Panc1 (cell line): Measurements from ENCODE around the gene AGPAT4. TPM values are rescaled to one million over a fixed set of nuclear protein-coding genes. Genes with fewer than 3 reads are reported as not detected.

Experiments
- ATAC-seq: fragments of 200-7000 bp; cut with Tn5 transposase; 2 replicates; pipeline ENCODE4 v1.9.1; 2020; ENCODE audit warnings: mild to moderate bottlenecking, moderate library complexity
- BruUV-seq: library from RNA; stranded (reverse); fragments of 400-500 nt; replicated peaks from 2 replicates; lab custom pipeline; 2021; lab: Mats Ljungman, UMichigan
- CTCF ChIA-PET: fragments of 300-600 bp; sonication (Branson Sonifier 250); formaldehyde crosslinking; loops from one replicate; lab custom pipeline; 2022; ENCODE audit warnings: antibody characterized with exemption; lab: Charles Lee
- POLR2A ChIA-PET: fragments of 300-600 bp; sonication (Branson Sonifier 250); formaldehyde crosslinking; loops from one replicate; lab custom pipeline; 2022; ENCODE audit warnings: antibody characterized with exemption; lab: Charles Lee
- DNase-seq: peaks from one replicate; pipeline ENCODE4 v3.0.0-alpha.2; 2010; ENCODE audit warnings: low read depth, low spot score
- H3K27ac ChIP-seq: 2 replicates; pipeline ENCODE4 v1.5.1; 2011; ENCODE audit warnings: mild to moderate bottlenecking, low read length, inconsistent platforms
- H3K27me3 ChIP-seq: fragments of 200-500 bp; sonication (Bioruptor generic); 2 replicates; pipeline ENCODE4 v1.6.0; 2014; ENCODE audit warnings: low read length, inconsistent platforms; ENCODE audit not compliant: control insufficient read depth, insufficient read depth
- H3K36me3 ChIP-seq: fragments of 200-500 bp; sonication (Bioruptor generic); 2 replicates; pipeline ENCODE4 v1.5.1; 2014; ENCODE audit warnings: inconsistent platforms, mild to moderate bottlenecking, low read length, moderate library complexity; ENCODE audit not compliant: control insufficient read depth, insufficient read depth
- H3K4me1 ChIP-seq: 2 replicates; pipeline ENCODE4 v1.5.1; 2011; ENCODE audit warnings: inconsistent platforms, mild to moderate bottlenecking, low read length, moderate library complexity; ENCODE audit not compliant: control insufficient read depth, insufficient read depth
- H3K4me3 ChIP-seq, 2 experiments: 2 replicates each; pipeline ENCODE4 v1.5.1; 2011 to 2012; ENCODE audit warnings: low read depth in 2 of 2, low read length in 2 of 2, mild to moderate bottlenecking in 2 of 2, inconsistent platforms in 1 of 2, moderate library complexity in 1 of 2
- H3K9me3 ChIP-seq: fragments of 200-500 bp; sonication (Bioruptor generic); 2 replicates; pipeline ENCODE4 v1.5.1; 2014; ENCODE audit warnings: low read depth, mild to moderate bottlenecking, inconsistent platforms, low read length, moderate library complexity; ENCODE audit not compliant: control insufficient read depth, insufficient read depth
- POLR2AphosphoS5 ChIP-seq: IDR thresholded peaks from 2 replicates; pipeline ENCODE4 v1.6.1; 2012; ENCODE audit warnings: mild to moderate bottlenecking, low read depth, low read length, moderate library complexity
- REST ChIP-seq, 2 experiments: IDR thresholded peaks; 2 replicates each; pipeline ENCODE4 v1.6.1; 2011 to 2012; ENCODE audit warnings: low read depth in 2 of 2, control low read depth in 1 of 2, low read length in 1 of 2, mild to moderate bottlenecking in 1 of 2, moderate library complexity in 1 of 2; ENCODE audit not compliant: insufficient read depth in 1 of 2
- SIN3A ChIP-seq: IDR thresholded peaks from 2 replicates; pipeline ENCODE4 v1.6.1; 2012; ENCODE audit warnings: low read depth, mild to moderate bottlenecking, low read length, moderate library complexity, borderline replicate concordance; ENCODE audit not compliant: insufficient read depth
- TCF7L2 ChIP-seq: IDR thresholded peaks from 2 replicates; pipeline ENCODE4 v1.6.1; 2011; ENCODE audit warnings: mild to moderate bottlenecking, low read depth, low read length, inconsistent platforms
- in situ Hi-C: cut with HindIII; loops from 2 replicates; pipeline ENCODE4 v1.10.0; 2016; ENCODE audit warnings: low sequenced_read_pairs, low pct_unique_long_range_greater_than_20kb
- intact Hi-C: fragments of 100-400 bp; cut with micrococcal nuclease; formaldehyde crosslinking; loops from one replicate; pipeline ENCODE4 v1.10.0; 2022; ENCODE audit not compliant: unreplicated experiment
- total RNA-seq: library from RNA; stranded (reverse); gene quantifications from one replicate; pipeline ENCODE4 v1.2.1, GENCODE V29; 2021; ENCODE audit not compliant: unreplicated experiment
- TF ChIP-seq, protein P1 (sequence below): fragments of 450-650 bp; IDR thresholded peaks from 2 replicates; pipeline ENCODE4 v1.5.1; 2017; ENCODE audit warnings: mild to moderate bottlenecking

Gene AGPAT4
- total RNA-seq, 1 experiment from 2014 or later: 12.9 TPM

DNA sequence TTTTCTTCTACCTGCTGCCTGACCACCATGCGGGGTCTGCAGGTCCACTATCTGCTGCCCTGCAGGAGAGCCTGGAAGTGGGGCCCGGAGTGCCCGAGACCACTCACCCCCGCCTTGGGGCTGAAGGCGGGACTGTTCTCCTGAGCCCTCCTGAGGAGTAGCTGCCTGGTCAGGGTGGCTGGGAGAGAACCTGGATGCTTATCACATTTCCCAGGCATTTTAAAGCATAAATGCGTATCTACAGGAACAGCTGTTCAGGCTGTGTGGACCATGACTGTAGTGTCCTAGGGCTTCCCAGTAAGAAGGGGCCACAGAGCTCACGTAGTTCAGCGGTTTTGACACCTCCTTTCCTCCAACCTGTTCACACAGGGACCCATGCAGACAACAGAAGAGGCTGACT, 123.3 kb downstream of the AGPAT4 start:
- BruUV-seq: no TSS peak
- no peak overlapping the region for H3K27ac ChIP-seq
- H3K4me3 ChIP-seq: no peak overlapping the region
- intact Hi-C loops (loop anchor here (5.0 kb wide), 1 partner anchor 222 kb away; no protein-coding TSS in a partner anchor), in situ Hi-C loops (no loop called here)
- H3K9me3 ChIP-seq: no peaks in the 10 kb centered on the region
- TF ChIP-seq SIN3A: no peak
- no peak for TF ChIP-seq REST (IDR thresholded peaks at IDR 0.05; ENCODE audit: insufficient read depth in 1 of 2, low read depth in 2 of 2, low read length in 1 of 2)
- TF ChIP-seq, protein P1, sequence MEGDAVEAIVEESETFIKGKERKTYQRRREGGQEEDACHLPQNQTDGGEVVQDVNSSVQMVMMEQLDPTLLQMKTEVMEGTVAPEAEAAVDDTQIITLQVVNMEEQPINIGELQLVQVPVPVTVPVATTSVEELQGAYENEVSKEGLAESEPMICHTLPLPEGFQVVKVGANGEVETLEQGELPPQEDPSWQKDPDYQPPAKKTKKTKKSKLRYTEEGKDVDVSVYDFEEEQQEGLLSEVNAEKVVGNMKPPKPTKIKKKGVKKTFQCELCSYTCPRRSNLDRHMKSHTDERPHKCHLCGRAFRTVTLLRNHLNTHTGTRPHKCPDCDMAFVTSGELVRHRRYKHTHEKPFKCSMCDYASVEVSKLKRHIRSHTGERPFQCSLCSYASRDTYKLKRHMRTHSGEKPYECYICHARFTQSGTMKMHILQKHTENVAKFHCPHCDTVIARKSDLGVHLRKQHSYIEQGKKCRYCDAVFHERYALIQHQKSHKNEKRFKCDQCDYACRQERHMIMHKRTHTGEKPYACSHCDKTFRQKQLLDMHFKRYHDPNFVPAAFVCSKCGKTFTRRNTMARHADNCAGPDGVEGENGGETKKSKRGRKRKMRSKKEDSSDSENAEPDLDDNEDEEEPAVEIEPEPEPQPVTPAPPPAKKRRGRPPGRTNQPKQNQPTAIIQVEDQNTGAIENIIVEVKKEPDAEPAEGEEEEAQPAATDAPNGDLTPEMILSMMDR: no peak
- no peak for TF ChIP-seq POLR2AphosphoS5
- TF ChIP-seq TCF7L2: no peak
- ChIA-PET POLR2A (no interaction called here), CTCF (no interaction called here)
- DNase-seq (no peak), ATAC-seq (no peak)
- H3K27me3 ChIP-seq: no peaks in the 10 kb centered on the region
- H3K4me1 ChIP-seq: no peaks in the 10 kb centered on the region
- no peaks in the 10 kb centered on the region for H3K36me3 ChIP-seq

DNA sequence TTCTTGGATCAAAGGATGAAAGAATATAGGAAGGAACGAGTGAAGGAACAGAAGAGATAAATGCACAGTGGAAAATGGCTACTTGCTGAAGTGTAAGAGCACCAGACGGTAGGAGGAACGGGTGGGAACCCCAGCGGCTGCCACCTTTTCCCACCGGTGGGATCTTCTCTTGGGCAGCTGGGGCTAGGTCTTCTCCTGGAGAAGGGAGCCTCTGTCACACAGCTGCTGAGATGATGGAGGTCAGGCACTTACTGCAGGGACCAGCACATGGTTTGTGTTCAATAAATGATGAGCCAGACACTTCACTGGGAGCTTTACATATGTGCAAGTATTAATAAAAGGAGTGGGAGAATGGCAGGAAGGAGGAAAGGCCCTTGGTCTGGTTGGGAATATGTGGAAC, 123.7 kb downstream of the AGPAT4 start:
- POLR2A ChIA-PET: no interaction called here
- Histone ChIP-seq H3K27ac (no peak overlapping the region), H3K9me3 (no peaks in the 10 kb centered on the region), H3K36me3 (no peaks in the 10 kb centered on the region), H3K4me1 (no peaks in the 10 kb centered on the region), H3K4me3 (no peak overlapping the region), H3K27me3 (no peaks in the 10 kb centered on the region)
- intact Hi-C loops: loop anchor here (5.0 kb wide), 1 partner anchor 222 kb away; no protein-coding TSS in a partner anchor
- CTCF ChIA-PET: no interaction called here
- in situ Hi-C loops: no loop called here
- BruUV-seq: no TSS peak
- DNase-seq (no peak), ATAC-seq (no peak)
- TF ChIP-seq, protein P1: no peak
- TF ChIP-seq TCF7L2 (no peak), REST (IDR thresholded peaks at IDR 0.05; ENCODE audit: insufficient read depth in 1 of 2, low read depth in 2 of 2, low read length in 1 of 2) (no peak), POLR2AphosphoS5 (no peak), SIN3A (no peak)
